Vagina (tissue), 2 donors: ENCODE results near the gene DYTN.

Experiments
- CTCF ChIP-seq, 3 experiments: fragments of 450-650 bp in 2 of 3; fragments of 200-600 bp in 1 of 3; sonication (generic) in 1 of 3; IDR thresholded peaks; one replicate each; pipeline ENCODE4 v1.5.1; 2017 to 2019; ENCODE audit warnings: antibody characterized with exemption in 3 of 3, mild to moderate bottlenecking in 2 of 3, moderate library complexity in 2 of 3
- POLR2AphosphoS5 ChIP-seq, 2 donors: sonication (generic); formaldehyde crosslinking; IDR thresholded peaks; one replicate each; pipeline ENCODE4 v1.9.0; 2017; ENCODE audit warnings: antibody characterized with exemption in 2 of 2, mild to moderate bottlenecking in 2 of 2, low read depth in 1 of 2; ENCODE audit not compliant: insufficient read depth in 1 of 2

GRCh38 chr2:206765242-206766056 lies 47.3 kb upstream of the DYTN start, which contains the start of the genes FASTKD2 and MDH1B:
- no peak for TF ChIP-seq CTCF (IDR thresholded peaks at IDR 0.05)
- TF ChIP-seq POLR2AphosphoS5 (IDR thresholded peaks at IDR 0.05; ENCODE audit: insufficient read depth in 1 of 2, low read depth in 1 of 2): peak in 1 of 2 donors; percentile 83
